GM19035 (cell line): ENCODE results near the gene TMEM30A.

Experiments used
- ATAC-seq: cut with Tn5 transposase; IDR thresholded peaks from one replicate; pipeline ENCODE4 v1.9.1; 2021; ENCODE audit not compliant: unreplicated experiment

Gene TMEM30A

GRCh38 chr6:75284632-75285282, at the start of gene TMEM30A:
Gene TMEM30A, minus strand, starts transcription at chr6:75284792. Its CDS starts 154 bp downstream, at chr6:75284638.
- ATAC-seq: peak; percentile 90

GRCh38 chr6:75333676-75334200, 49.1 kb upstream of the TMEM30A start:
- no peak for ATAC-seq

GRCh38 chr6:75331151-75331550, 46.6 kb upstream of the TMEM30A start:
- ATAC-seq: no peak

GRCh38 chr6:75329703-75330102, 45.1 kb upstream of the TMEM30A start:
- ATAC-seq: no peak

GRCh38 chr6:75327807-75328206, 43.2 kb upstream of the TMEM30A start:
- ATAC-seq: no peak

GRCh38 chr6:75326557-75327258, 42.1 kb upstream of the TMEM30A start:
- no peak for ATAC-seq

GRCh38 chr6:75318900-75319299, 34.3 kb upstream of the TMEM30A start:
- ATAC-seq: no peak

- ATAC-seq: no peak
Observed at GRCh38 chr6:75317503-75318206, 33.1 kb upstream of the TMEM30A start.

- ATAC-seq: no peak
Observed at GRCh38 chr6:75315978-75316377, 31.4 kb upstream of the TMEM30A start.

- no peak for ATAC-seq
Observed at GRCh38 chr6:75308250-75308988, 23.8 kb upstream of the TMEM30A start.

GRCh38 chr6:75307364-75308004, 22.9 kb upstream of the TMEM30A start:
- no peak for ATAC-seq

GRCh38 chr6:75306064-75306463, 21.5 kb upstream of the TMEM30A start:
- no peak for ATAC-seq

GRCh38 chr6:75305573-75305972, 21.0 kb upstream of the TMEM30A start:
- no peak for ATAC-seq

- no peak for ATAC-seq
Observed at GRCh38 chr6:75302280-75302679, 17.7 kb upstream of the TMEM30A start.

GRCh38 chr6:75301537-75301936, 16.9 kb upstream of the TMEM30A start:
- ATAC-seq: no peak

- no peak for ATAC-seq
Observed at GRCh38 chr6:75301088-75301487, 16.5 kb upstream of the TMEM30A start.

GRCh38 chr6:75300531-75300855, 15.9 kb upstream of the TMEM30A start:
- no peak for ATAC-seq

GRCh38 chr6:75299801-75300530, 15.4 kb upstream of the TMEM30A start:
- ATAC-seq: no peak

- peak; percentile 89 for ATAC-seq
Observed at GRCh38 chr6:75296811-75297779, 12.5 kb upstream of the TMEM30A start.
